SKM-1 treated with dmso at 0.1 percent for 144 hours (cell line): ENCODE measurements around the gene PLSCR1.

Experiments used
- DNase-seq: peaks from one replicate; lab custom pipeline; 2025; ENCODE audit not compliant: unreplicated experiment; lab: John Stamatoyannopoulos, UW

The PLSCR1 gene, protein sequence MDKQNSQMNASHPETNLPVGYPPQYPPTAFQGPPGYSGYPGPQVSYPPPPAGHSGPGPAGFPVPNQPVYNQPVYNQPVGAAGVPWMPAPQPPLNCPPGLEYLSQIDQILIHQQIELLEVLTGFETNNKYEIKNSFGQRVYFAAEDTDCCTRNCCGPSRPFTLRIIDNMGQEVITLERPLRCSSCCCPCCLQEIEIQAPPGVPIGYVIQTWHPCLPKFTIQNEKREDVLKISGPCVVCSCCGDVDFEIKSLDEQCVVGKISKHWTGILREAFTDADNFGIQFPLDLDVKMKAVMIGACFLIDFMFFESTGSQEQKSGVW

DNA sequence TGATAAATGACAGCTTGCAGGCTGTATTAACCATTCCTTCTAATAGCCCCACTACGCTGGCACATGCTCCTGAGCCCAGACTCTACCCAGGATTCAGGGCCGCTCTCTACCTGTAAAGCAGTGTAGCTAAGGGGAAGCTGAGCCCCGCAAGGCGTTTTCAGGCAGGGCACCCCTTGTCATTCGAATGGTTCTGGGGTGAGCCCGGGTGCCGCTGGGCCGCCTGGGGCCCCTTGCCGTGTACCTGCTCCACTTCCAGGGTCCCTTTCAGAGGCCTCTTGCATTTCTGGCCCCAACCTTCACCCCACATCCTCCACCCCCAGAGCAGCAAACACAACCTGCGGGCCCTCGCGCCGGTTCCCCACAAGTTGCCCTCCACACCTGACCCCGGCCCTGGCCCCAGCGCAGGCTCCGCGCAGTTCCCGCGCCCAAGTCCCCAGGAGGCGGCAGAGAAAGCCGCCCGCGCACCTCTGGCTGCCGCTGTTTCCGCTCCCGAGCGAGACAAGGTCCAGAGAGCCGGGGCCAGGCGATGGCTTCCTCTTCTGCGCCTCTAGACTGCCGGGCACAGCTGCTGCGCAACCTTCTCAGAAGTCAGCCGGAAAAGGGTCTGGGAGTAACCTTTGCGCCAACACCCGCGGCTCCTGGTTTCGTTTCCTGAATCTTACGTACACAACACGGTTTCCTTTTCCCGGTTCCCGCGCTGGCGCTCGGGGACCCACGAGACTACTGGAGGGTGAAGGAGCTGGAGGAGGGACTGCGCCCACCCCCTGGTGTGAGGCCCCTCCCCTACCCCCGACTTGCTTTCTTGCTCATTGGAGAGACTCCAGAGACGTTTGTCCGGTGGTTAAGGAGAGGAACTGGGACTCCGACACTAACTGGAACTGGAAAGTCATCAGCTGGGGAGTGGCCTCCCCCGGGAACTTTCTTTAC is at the start of gene PLSCR1:
TSS of gene PLSCR1 (minus strand) at position 606 of the 927 bp plus-strand sequence. CDS start 8,055 bp downstream, outside the sequence.
- DNase-seq: peak; percentile 95

DNA sequence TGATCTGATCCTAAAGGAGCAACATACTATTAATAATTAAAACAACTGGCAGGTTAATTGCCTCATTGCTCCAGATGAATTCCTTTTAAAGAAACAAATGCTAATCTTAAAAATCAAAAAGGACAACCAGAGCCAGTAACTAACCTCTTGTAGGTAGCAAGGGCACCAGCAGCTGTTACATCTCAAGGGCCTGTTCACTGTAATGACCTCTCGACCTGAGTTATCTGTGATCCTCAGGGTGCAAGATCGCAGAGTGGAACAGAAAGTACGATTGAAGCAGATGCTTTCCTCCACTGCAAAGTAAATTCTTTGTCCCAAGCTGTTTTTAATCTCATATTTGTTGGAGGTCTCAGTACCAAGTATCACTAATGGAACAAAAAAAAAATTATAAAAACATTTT is 49.4 kb upstream of the PLSCR1 start:
- no peak for DNase-seq

- DNase-seq: no peak
Measured at GRCh38 chr3:146590521-146590920, 46.1 kb upstream of the PLSCR1 start.

DNA sequence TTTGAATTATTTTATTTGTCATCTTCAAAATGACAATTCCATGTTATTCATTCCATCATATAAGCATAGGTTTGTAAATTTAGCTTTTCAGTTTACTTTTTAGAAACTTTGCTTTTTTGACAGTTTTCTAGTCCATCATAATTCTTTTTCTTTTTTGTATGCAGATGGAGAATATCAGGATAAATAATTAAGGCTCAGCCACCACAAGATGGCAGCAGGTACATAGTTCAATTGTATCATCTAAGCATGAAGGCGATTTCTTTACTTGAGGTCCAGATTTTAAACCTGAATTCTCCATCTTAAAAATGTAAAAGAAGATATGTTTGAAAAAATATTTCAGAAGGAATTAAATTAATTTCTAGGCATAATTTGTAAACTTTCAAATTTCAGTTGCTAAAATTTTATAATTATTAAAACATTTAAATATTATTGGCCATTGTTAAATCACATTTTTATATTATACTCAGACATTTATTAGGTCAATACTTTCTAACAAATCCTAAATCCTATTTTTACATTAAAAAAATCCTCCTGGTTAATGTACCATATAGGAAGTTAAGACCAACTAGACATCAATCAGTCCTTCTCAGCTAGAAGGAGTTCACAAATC is 45.6 kb upstream of the PLSCR1 start:
- DNase-seq: peak; percentile 40

- DNase-seq: no peak
Measured at GRCh38 chr3:146585156-146585555, 40.7 kb upstream of the PLSCR1 start.

DNA sequence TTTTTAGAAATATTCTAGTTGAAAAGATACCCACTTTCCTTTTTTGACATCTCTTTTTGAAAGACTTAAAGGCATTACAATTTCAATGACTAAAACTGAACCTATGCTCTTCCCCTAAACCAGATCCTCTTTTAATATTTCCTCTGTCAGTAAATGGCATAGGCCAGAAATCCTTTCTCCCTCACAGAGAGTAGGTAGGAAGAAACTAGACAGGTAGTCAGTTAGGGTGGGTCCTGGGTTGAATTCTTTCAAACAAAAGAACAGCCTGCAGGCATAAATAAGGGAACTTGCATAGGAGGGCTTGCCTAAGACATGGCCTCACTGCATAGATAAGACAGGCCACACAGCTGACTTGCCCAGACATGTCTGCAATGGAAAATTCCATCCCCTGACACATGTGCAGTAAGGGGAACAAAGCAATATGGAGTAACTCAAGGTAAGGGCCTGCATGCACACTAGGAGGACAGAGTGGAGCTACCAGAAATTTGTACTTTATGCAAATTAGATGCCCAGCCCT is 37.6 kb upstream of the PLSCR1 start:
- peak; percentile 88 for DNase-seq

DNA sequence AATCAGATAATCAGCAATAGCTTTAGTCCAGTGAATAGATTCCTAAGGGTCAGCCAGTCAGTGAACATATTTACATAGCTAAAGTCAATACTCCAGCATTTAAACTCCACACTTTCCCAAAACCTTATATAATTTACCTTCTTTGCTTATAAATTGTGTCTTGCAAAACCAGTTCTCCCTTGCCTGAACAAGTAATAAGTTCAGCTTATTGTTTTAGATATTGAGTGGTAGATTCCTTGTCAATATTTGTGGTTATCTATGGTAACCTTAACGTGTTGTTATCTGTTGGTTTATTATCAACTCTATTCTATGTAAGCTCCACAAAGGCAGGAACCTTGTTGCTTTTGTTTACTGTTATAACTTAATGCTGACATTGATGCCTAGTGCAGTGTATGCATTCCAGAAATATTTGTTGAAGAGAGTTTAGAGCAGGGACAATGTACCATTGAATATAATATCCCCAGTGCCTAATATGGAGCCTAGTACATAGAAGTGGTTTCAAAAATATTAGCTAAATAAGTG is 36.7 kb upstream of the PLSCR1 start:
- no peak for DNase-seq

- DNase-seq: peak; percentile 39
Measured at GRCh38 chr3:146577662-146578061, 33.3 kb upstream of the PLSCR1 start.

DNA sequence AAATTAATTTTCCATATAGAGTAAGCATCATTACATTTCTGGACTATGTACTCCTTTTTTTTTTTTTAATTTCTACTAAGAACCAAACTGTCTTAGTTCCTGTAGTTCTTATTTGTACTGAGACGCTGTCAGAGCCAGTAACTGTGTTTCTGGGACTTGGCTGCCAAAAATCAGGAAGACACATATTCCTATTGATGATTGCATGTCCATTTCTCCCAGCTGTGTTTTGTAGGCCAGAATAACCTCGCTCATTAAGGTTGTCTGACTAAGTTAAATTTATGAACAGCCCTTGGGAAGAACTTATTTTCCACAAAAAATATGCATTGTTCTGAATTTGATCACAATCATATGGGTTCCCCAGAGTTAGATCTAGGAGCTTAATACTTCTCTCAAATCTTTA is 31.2 kb upstream of the PLSCR1 start:
- DNase-seq: no peak

DNA sequence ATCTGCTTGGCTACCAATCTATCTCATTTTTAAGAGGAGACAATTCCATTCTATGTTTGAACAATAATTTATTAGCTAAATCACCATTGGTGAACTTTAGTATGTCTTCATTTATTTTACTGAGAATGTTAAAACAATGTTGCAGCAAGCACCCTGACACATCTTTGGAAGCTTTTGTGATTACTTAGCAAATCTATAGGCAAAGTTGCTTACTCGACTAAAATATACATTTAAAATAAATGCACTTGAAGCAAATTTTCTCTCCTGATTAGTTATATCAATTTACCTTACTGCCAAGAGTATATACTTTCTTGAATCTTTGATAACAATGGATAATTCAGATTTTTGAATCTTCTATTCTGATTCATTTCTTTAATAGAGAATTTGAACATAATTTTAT is 29.8 kb upstream of the PLSCR1 start:
- no peak for DNase-seq

DNA sequence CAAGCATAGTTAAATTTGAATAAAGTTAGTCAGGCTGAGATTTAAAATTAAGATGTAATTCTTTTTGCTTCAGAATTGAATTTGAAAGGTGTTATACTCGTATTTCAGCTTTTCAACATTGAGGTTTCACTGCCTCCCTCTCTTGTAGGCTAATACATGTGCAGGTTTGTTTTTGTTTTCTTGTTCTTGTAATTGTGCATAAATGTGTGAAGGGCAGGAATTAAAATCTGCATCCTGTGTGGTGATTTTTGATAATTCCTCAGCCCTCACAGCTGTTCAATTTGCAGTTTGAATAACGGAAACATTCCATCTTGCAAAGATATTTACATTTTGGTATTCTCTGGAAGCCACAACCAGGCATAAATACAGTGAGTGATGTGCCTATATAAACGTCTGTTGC is 24.9 kb upstream of the PLSCR1 start:
- DNase-seq: no peak

DNA sequence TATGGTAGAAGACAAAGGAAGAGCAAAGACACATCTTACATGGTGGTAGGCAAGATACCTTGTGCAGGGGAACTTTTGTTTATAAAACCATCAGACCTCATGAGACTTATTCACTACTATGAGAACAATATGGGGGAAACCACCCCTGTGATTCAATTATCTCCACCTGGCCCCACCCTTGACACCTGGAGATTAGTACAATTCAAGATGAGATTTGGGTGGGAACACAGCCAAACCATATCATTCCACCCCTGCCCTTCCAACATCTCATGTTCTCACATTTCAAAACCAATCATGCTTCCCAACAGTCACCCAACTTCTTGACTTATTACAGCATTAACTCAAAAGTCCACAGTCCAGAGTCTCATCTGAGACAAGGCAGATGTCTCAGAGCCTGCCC is 21.7 kb upstream of the PLSCR1 start:
- DNase-seq: no peak

GRCh38 chr3:146561879-146562278 is 17.5 kb upstream of the PLSCR1 start:
- DNase-seq: no peak

DNA sequence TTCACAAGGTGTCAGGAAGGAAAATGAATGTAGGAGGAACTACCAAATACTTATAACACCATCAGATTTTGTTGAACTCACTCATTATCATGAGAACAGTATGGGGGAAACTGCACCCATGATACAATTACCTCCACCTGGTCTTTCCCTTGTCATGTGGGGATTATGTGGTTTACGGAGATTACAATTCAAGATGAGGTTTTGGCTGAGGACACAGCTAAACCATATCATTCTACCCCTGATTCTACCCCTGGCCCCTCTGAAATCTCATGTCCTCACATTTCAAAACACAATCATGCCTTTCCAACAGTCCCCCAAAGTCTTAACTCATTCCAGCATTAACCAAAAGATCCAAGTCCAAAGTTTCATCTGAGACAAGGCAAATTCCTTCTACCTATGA is 17.1 kb upstream of the PLSCR1 start:
- DNase-seq: no peak

GRCh38 chr3:146560678-146561077 is 16.3 kb upstream of the PLSCR1 start:
- DNase-seq: no peak

DNA sequence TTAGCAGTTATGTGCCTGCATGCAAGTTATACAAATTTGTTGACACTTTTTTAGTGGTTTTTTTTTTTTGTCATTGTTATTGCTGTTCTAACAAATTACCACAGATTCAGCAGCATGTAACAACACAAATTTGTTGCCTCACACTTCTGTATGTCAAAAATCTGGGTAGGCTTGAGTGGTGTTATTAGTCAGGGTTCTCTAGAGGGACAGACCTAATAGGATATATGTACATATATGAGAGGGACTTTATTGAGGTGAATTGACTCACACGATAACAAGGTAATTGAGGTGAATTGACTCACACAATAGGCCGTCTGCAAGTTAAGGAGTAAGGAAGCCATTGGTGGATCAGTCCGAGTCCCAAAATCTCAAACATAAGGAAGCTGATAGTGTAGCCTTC is 15.0 kb upstream of the PLSCR1 start:
- DNase-seq: no peak

- DNase-seq: peak; percentile 83
Measured at GRCh38 chr3:146558781-146559180, 14.4 kb upstream of the PLSCR1 start.

- DNase-seq: peak; percentile 26
Measured at GRCh38 chr3:146557745-146558144, 13.3 kb upstream of the PLSCR1 start.

DNA sequence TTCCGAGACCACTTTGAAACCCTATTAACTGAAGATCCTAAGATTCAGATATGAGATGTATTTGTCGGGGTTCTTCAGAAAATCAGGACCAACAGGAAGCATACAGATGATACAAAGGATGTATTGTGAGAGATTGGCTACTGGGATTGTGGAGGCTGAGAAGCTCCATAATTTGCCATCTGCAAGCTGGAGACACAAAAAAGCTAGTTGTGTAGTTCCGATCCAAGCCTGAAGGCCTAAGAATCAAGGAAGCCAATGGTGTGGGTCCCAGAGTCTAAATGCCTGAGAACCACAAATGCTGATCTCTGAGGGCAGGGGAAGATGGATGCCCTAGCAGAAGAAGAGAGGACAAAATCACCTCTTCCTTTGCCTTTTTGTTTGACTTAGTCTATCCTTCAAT is 10.9 kb upstream of the PLSCR1 start:
- DNase-seq: no peak

DNA sequence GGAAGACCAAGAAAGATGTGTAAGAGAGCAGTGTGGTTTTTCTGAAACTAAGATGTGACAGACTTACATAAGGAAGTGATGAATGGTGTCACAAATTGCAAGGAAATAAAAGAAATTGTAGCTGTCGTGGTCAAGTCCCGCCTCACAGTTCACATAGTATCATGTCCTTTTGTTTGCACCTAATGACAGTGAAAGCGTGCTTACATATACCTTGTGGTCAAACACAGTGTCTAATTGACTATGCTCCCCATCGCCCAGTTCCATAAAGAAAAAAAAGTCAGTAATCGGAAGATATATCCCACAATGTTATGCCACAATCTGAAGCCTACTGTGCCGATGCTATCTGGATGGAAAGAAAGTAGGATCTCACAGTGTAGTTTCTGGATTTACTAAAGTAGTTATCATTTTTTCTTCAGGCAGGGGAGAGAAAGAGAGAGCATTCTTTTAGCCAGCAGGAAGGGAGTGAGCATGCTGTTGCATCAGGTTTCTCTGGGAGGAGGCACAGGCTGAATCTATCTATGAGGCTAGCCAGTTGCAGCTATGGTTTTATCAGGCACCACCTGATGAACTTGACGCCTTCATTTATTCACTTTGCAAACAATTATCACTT is 9.8 kb upstream of the PLSCR1 start:
- peak; percentile 61 for DNase-seq
